Spleen (tissue), 11 donors: ENCODE measurements around the gene NHSL1. TPM values are rescaled to one million over a fixed set of nuclear protein-coding genes. Genes with fewer than 3 reads are reported as not detected.

Source experiments
- DNase-seq: peaks from one replicate; pipeline ENCODE4 v3.0.0-alpha.2; 2020
- H3K27ac ChIP-seq, 8 donors: fragments of 200-600 bp; sonication (generic) in 7 of 8; 1 replicate in 4 of 8; 2 replicates in 4 of 8; pipeline versions ENCODE4 v1.5.0 to v1.8.0; 2016 to 2021; ENCODE audit warnings: inconsistent platforms in 4 of 8, mild to moderate bottlenecking in 4 of 8, moderate library complexity in 1 of 8
- H3K27me3 ChIP-seq, 7 donors: fragments of 200-600 bp; sonication (generic) in 6 of 7; replicated peaks in 1 of 7; 1 replicate in 4 of 7; 2 replicates in 3 of 7; pipeline versions ENCODE4 v1.5.0 to v1.8.0; 2016 to 2021; ENCODE audit warnings: inconsistent platforms in 3 of 7, mild to moderate bottlenecking in 1 of 7
- H3K36me3 ChIP-seq, 6 donors: fragments of 200-600 bp; sonication (generic) in 5 of 6; 1 replicate in 4 of 6; 2 replicates in 2 of 6; pipeline versions ENCODE4 v1.5.0 to v1.8.0; 2016 to 2021; ENCODE audit warnings: inconsistent platforms in 2 of 6
- H3K4me1 ChIP-seq, 6 donors: fragments of 200-600 bp; sonication (generic) in 5 of 6; 1 replicate in 3 of 6; 2 replicates in 3 of 6; pipeline versions ENCODE4 v1.5.0 to v1.8.0; 2016 to 2021; ENCODE audit warnings: inconsistent platforms in 3 of 6
- H3K4me3 ChIP-seq, 8 donors: fragments of 200-600 bp; sonication (generic) in 7 of 8; 1 replicate in 4 of 8; 2 replicates in 4 of 8; pipeline versions ENCODE4 v1.5.0 to v1.8.0; 2016 to 2021; ENCODE audit warnings: inconsistent platforms in 4 of 8, mild to moderate bottlenecking in 4 of 8, moderate library complexity in 2 of 8
- H3K9me3 ChIP-seq, 8 donors: fragments of 200-600 bp; sonication (generic) in 7 of 8; 1 replicate in 4 of 8; 2 replicates in 4 of 8; pipeline versions ENCODE4 v1.5.0 to v1.8.0; 2016 to 2021; ENCODE audit warnings: inconsistent platforms in 4 of 8
- POLR2A ChIP-seq, 3 donors: fragments of 450-650 bp; IDR thresholded peaks; one replicate each; pipeline ENCODE4 v1.5.1; 2017; ENCODE audit warnings: antibody characterized with exemption in 3 of 3, mild to moderate bottlenecking in 1 of 3
- POLR2AphosphoS5 ChIP-seq, 3 donors: sonication (generic); formaldehyde crosslinking; IDR thresholded peaks; one replicate each; pipeline ENCODE4 v1.5.1; 2017; ENCODE audit warnings: antibody characterized with exemption in 3 of 3
- WGBS, 5 donors: extraction: QIAGEN DNeasy Blood & Tissue Kit in 3 of 5; methylation state at CpG; one replicate each; pipeline versions ENCODE4 v1.1.5 to v1.1.7; 2013 to 2018; 5-methylcytosine and 5-hydroxymethylcytosine counted together
- intact Hi-C: fragments of 100-400 bp; cut with DNase I; formaldehyde crosslinking; loops from one replicate; pipeline ENCODE4 v1.15.0; 2023; ENCODE audit warnings: low total_unique reads
- polyA plus RNA-seq, 3 donors: library from polyadenylated mRNA; stranded (reverse); fragments of 200-250 nt; gene quantifications; one replicate each; pipeline ENCODE4 v1.2.1, GENCODE V29; 2013
- total RNA-seq, 7 donors: library from RNA; depleted of rRNA in 3 of 7; stranded (reverse); fragments of >200 nt in 3 of 7; fragmentation: NEBNext Ultra II Directional in 4 of 7; extraction: Animal tissue kit (Norgen Biotek cat#: 25700) in 4 of 7; gene quantifications; one replicate each; pipeline versions ENCODE4 v1.1.0 to v1.2.1, GENCODE V29; 2016 to 2021
- TF ChIP-seq, protein P1 (sequence below), 11 experiments: fragments of 200-600 bp in 7 of 11; fragments of 450-650 bp in 4 of 11; sonication (generic) in 4 of 11; IDR thresholded peaks in 8 of 11; conservative IDR thresholded peaks in 3 of 11; 1 replicate in 7 of 11; 2 replicates in 4 of 11; pipeline versions ENCODE4 v1.4.0 to v1.8.0; 2016 to 2021; ENCODE audit warnings: antibody characterized with exemption in 11 of 11, inconsistent platforms in 4 of 11, mild to moderate bottlenecking in 1 of 11
- donor health status: healthy with polysubstance abuse.
- donor health status: DM: no; HTN: no; CAD: no; lungs with moderate emphysema.
- donor health status: DM: no; HTN: no; CAD: no.
- donor health status: Bipolar disorder and iron deficiency.
- donor health status: healthy.
- donor health status: DM: no; HTN: no; CAD: no.
- donor health status: DM: yes; HTN: yes; CAD: no.

Gene NHSL1
- total and polyA plus RNA-seq, 10 donors = 0.39 to 14.0 (median 6.7) TPM

DNA sequence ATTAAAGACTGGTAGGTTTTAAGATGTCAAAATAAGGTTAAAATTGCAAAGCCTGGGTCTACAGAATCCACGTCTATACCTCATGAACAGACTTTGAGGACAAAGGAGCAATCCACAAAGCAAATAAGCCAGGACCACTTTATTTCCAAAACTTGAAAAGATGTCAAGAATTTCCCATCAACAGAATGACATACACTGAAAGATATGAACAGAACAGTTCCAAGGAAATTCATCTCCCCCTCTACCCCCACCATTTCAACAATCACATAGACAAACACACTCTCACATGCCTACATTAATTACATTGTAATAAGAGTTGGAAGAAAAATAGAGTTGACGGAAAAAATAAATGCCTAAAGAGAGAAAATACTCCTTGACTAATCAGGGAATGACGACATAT is 45.2 kb upstream of the NHSL1 start:
- no peak overlapping the region for H3K4me3 ChIP-seq

DNA sequence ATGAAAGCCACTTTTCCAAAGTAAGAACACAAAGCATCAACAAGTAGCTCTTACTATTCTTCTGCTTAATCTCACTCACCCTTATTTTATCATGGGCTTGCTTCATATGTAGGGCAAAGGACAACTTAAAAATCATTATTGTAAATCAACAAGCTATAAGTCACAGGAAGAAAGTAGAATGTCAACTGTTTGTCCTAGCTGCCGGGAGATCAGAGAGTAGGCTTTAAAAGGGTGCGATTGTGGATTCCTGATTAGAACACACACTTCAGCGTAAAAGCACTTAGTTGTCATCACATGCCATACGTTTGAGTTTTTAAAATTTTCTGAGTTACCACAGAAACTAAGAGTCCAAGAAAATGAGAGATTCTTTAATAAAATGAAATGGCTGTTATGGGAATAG is 44.4 kb upstream of the NHSL1 start:
- WGBS, 5 donors = 87 to 95% (median 90%) methylated on average over 4 of the region's 4 CpGs
- H3K36me3 ChIP-seq = no peaks in the 10 kb centered on the region
- no peak for DNase-seq
- intact Hi-C loops = no loop called here
- H3K27ac ChIP-seq = no peak overlapping the region
- no peak overlapping the region for H3K4me3 ChIP-seq
- H3K9me3 ChIP-seq = no peaks in the 10 kb centered on the region
- peaks cover 0 to 6% (median 2%) of the 10 kb centered on the region in 6 donors for H3K4me1 ChIP-seq
- H3K27me3 ChIP-seq = no peaks in the 10 kb centered on the region
- TF ChIP-seq, protein P1, sequence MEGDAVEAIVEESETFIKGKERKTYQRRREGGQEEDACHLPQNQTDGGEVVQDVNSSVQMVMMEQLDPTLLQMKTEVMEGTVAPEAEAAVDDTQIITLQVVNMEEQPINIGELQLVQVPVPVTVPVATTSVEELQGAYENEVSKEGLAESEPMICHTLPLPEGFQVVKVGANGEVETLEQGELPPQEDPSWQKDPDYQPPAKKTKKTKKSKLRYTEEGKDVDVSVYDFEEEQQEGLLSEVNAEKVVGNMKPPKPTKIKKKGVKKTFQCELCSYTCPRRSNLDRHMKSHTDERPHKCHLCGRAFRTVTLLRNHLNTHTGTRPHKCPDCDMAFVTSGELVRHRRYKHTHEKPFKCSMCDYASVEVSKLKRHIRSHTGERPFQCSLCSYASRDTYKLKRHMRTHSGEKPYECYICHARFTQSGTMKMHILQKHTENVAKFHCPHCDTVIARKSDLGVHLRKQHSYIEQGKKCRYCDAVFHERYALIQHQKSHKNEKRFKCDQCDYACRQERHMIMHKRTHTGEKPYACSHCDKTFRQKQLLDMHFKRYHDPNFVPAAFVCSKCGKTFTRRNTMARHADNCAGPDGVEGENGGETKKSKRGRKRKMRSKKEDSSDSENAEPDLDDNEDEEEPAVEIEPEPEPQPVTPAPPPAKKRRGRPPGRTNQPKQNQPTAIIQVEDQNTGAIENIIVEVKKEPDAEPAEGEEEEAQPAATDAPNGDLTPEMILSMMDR (IDR thresholded peaks at IDR 0.05 in 8 of 11, conservative IDR thresholded peaks at IDR 0.05 in 3 of 11) = no peak
- TF ChIP-seq POLR2A (IDR thresholded peaks at IDR 0.05) = no peak
- no peak for TF ChIP-seq POLR2AphosphoS5 (IDR thresholded peaks at IDR 0.05)

More for the DNA sequence above, 45.2 kb upstream of the NHSL1 start:
- intact Hi-C loops = no loop called here
- no peaks in the 10 kb centered on the region for H3K27me3 ChIP-seq
- H3K9me3 ChIP-seq = no peaks in the 10 kb centered on the region
- no peak for TF ChIP-seq POLR2A (IDR thresholded peaks at IDR 0.05)
- TF ChIP-seq, protein P1 (IDR thresholded peaks at IDR 0.05 in 8 of 11, conservative IDR thresholded peaks at IDR 0.05 in 3 of 11) = no peak
- no peak for TF ChIP-seq POLR2AphosphoS5 (IDR thresholded peaks at IDR 0.05)
- no peaks in the 10 kb centered on the region for H3K36me3 ChIP-seq
- no peak overlapping the region for H3K27ac ChIP-seq
- peaks cover 0 to 6% (median 2%) of the 10 kb centered on the region in 6 donors for H3K4me1 ChIP-seq
- WGBS, 5 donors = 83 to 92% (median 88%) methylated on average over 3 of the region's 3 CpGs
- DNase-seq = no peak

DNA sequence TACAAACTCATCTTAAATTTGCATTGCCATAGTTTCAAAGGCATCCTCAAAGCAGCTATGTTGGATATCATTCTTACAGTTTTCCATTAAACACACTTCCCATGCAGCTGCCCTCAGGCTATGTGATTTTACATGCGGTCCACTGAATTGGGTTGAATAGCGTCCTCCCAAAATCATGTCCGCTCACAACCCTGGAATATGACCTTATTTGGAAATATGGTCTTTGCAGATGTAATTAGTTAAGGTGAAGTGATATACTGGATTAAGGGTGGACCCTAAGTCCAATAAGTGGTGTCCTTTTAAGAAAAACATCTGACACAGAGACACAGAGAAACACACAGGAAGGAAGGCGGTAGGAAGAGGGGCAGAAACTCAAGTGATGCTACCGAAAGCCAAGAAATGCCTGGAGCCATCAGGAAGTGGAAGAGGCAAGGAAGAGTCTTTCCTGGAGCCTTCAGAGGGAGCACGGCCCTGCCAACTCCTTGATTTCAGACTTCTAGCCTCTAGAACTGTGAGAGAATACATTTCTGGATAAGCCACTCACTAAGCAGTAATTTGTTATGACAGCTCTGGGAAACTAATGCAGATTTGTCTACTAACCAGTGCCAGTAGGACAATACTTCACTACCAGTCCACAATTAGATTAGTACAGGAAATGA is 42.7 kb upstream of the NHSL1 start:
- H3K9me3 ChIP-seq = no peaks in the 10 kb centered on the region
- 78 to 87% (median 80%) methylated on average over 6 of the region's 6 CpGs for WGBS, 5 donors
- H3K27ac ChIP-seq = peak overlapping the region in 1 of 8 donors; percentile 21
- no peak for TF ChIP-seq POLR2A (IDR thresholded peaks at IDR 0.05)
- TF ChIP-seq, protein P1 (IDR thresholded peaks at IDR 0.05 in 8 of 11, conservative IDR thresholded peaks at IDR 0.05 in 3 of 11) = no peak
- no peak for TF ChIP-seq POLR2AphosphoS5 (IDR thresholded peaks at IDR 0.05)
- H3K36me3 ChIP-seq = no peaks in the 10 kb centered on the region
- H3K4me1 ChIP-seq = peaks cover 0 to 5% (median 2%) of the 10 kb centered on the region in 6 donors
- no peak overlapping the region for H3K4me3 ChIP-seq
- H3K27me3 ChIP-seq = no peaks in the 10 kb centered on the region
- intact Hi-C loops = no loop called here
- DNase-seq = no peak

- intact Hi-C loops = no loop called here
- 74 to 84% (median 82%) methylated on average over 4 of the region's 4 CpGs for WGBS, 5 donors
- H3K27me3 ChIP-seq = no peaks in the 10 kb centered on the region
- peak overlapping the region in 1 of 8 donors; percentile 2 for H3K27ac ChIP-seq
- DNase-seq = no peak
- no peak for TF ChIP-seq POLR2A (IDR thresholded peaks at IDR 0.05)
- TF ChIP-seq, protein P1 (IDR thresholded peaks at IDR 0.05 in 8 of 11, conservative IDR thresholded peaks at IDR 0.05 in 3 of 11) = no peak
- TF ChIP-seq POLR2AphosphoS5 (IDR thresholded peaks at IDR 0.05) = no peak
- H3K36me3 ChIP-seq = no peaks in the 10 kb centered on the region
- H3K4me3 ChIP-seq = no peak overlapping the region
- no peaks in the 10 kb centered on the region for H3K9me3 ChIP-seq
- peaks cover 0 to 3% (median 0%) of the 10 kb centered on the region in 6 donors for H3K4me1 ChIP-seq
These were observed 41.2 kb upstream of the NHSL1 start for GRCh38 chr6:138540468-138540867.
